Stimulated activated CD8-positive, alpha-beta memory T cell treated with anti-CD3 and anti-CD28 coated beads, Interleukin-4, amount 100 ng/mL, for 48 hours (primary cell): ENCODE results near the gene CRKL.

Experiments used
- DNase-seq: peaks from one replicate; pipeline ENCODE4 v3.0.0-alpha.2; 2020

Gene CRKL

GRCh38 chr22:20952544-20953341 lies 35.5 kb downstream of the CRKL start:
- DNase-seq = no peak

- no peak for DNase-seq
These were observed 36.1 kb downstream of the CRKL start for GRCh38 chr22:20953342-20953608.

GRCh38 chr22:20953668-20954500 lies 36.7 kb downstream of the CRKL start:
- DNase-seq = no peak

GRCh38 chr22:20955548-20955947 lies 38.3 kb downstream of the CRKL start:
- DNase-seq = no peak

GRCh38 chr22:20956258-20957101 lies 39.3 kb downstream of the CRKL start:
- DNase-seq = no peak

- no peak for DNase-seq
These were observed 40.0 kb downstream of the CRKL start for GRCh38 chr22:20957102-20957682.

GRCh38 chr22:20957683-20958431 lies 40.6 kb downstream of the CRKL start:
- no peak for DNase-seq

GRCh38 chr22:20959578-20960461 lies 42.6 kb downstream of the CRKL start:
- DNase-seq = no peak

GRCh38 chr22:20960609-20961008 lies 43.4 kb downstream of the CRKL start:
- no peak for DNase-seq

- DNase-seq = no peak
These were observed 45.3 kb downstream of the CRKL start for GRCh38 chr22:20962491-20962945.

- DNase-seq = no peak
These were observed 46.2 kb downstream of the CRKL start for GRCh38 chr22:20963201-20964052.

GRCh38 chr22:20964090-20964798 lies 47.0 kb downstream of the CRKL start:
- no peak for DNase-seq

- no peak for DNase-seq
These were observed 47.5 kb downstream of the CRKL start for GRCh38 chr22:20964799-20965103.

- DNase-seq = no peak
These were observed 48.1 kb downstream of the CRKL start for GRCh38 chr22:20965104-20965887.

GRCh38 chr22:20965888-20966855 lies 49.0 kb downstream of the CRKL start:
- no peak for DNase-seq

GRCh38 chr22:20966883-20967696 lies 49.9 kb downstream of the CRKL start, which contains the start of gene AIFM3:
Gene AIFM3, plus strand, starts transcription at chr22:20967255. Its CDS starts 690 bp downstream, at chr22:20967945.
- no peak for DNase-seq
